Measurements from ENCODE around the gene AMPH.
"Not testable (repeated sequence)": the region's sequence is repeated elsewhere in the genome, so short reads cannot be mapped to it uniquely, and the experiment has no call there.

AMPH gene

DNA sequence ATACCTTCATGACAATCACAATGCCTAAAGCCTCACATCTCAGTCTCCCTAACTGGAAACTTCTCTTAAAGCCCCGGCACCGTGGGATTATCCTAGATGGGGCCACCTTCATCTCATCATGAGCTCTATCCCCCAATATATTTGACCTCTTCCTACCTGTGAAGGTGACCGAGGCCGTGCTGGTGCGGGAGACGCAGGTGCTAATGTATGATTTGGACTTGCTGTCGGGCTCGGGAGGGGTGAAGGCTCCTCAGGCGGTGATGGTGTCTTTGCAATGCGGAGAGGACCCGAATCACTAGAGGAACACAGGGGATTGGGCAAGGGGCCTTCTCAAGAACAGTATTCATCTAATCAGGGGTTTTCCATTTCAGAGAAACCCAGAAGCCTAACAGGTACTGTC, 168.4 kb downstream of the AMPH start:
- no peak for DNase-seq (ENCODE audit: low read depth)

DNA sequence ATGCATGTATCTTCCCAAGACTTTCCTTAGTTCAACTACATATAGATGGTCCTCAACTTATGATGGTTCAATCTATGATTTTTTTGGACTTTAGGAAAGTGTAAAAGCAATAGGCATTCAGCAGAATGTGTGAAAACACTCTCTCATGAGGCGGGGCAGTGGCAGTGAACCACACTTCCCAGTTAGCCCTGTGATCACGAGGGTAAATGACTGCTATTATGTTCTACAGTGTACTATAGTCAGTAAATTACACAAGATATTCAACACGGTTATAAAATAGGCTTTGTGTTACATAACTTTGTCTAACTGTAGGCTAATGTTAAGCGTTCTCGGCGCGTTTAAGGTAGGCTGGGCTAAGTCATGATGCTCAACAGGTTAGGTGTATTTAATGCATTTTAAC, 169.3 kb downstream of the AMPH start:
- no peak for DNase-seq (ENCODE audit: low read depth)

DNA sequence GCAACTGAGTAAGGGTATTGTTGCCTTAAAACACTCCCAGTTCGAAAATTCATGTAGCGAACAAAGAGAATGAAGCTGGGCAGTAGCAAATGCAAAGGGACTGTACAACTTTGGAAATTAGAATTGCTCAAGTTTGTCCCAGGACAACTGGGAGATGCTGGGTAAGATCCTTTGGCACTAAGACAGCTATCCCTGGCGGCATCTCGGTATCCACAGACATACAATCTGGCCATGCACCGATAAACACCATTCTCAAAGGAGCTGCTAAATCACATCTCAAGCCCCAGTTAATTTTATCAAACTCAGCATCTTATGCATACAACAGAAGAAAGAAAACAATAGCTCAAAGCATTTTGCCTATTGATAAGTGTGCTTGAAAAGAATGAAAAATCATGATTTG, 177.3 kb downstream of the AMPH start:
- no peak for DNase-seq (ENCODE audit: low read depth)

DNA sequence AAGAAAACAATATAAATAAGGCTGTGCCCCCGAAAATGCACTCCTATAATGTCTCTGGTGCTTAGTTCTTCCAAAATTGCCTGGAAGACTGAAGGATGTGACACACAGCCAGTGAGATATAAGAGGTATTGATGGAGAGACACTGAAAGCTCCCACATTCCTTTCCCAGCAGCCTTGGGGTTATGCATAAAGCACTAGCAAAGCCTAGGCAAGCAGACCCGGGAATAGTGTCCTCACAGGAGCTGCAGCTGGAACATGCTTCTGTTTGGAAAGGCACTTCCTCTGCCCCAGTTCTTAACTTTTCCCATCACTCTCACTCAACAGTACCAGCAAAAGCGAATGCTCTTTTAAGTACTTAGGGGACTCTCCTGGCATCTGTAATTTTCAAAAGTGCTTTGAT, 178.0 kb downstream of the AMPH start:
- DNase-seq (ENCODE audit: low read depth), result no peak

DNA sequence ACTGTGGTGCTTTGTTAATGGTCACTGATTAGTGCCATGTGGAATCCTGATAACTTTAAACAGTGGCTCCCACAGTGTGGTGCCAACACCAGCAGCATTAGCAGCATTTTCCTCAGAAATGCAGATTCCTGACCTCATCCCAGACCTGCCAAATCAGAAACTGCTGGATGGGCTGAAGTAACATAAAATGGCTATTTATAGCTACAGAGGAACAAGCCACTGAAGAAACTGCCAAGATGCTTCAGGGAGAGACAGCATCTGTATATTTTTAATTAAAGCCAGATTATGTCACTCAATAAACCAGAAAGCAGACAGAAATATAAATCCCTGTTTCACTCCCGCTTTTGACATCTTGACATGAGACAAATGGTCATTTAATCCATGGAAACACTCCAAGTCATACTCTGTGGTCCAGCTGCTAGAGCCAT, 178.5 kb downstream of the AMPH start:
- no peak for DNase-seq (ENCODE audit: low read depth)

DNA sequence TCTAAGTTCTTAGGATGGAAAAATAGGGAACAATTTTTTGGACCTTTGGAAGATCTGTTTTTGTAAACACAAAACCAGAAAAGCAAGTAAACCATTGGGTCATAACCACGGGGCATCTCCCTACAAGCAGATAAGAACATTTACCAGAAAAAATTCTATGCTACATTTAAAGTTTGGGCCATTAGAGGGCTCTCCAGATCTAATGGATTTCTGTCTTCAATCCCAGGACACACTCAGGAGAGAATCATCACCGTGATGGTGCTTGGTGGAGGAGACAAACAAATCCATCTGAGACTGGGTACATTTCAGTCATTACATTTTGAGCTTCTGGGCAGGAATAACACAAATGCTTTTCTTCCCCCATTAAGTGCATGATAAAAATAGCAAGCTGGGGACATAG, 179.3 kb downstream of the AMPH start:
- DNase-seq (ENCODE audit: low read depth), result no peak

DNA sequence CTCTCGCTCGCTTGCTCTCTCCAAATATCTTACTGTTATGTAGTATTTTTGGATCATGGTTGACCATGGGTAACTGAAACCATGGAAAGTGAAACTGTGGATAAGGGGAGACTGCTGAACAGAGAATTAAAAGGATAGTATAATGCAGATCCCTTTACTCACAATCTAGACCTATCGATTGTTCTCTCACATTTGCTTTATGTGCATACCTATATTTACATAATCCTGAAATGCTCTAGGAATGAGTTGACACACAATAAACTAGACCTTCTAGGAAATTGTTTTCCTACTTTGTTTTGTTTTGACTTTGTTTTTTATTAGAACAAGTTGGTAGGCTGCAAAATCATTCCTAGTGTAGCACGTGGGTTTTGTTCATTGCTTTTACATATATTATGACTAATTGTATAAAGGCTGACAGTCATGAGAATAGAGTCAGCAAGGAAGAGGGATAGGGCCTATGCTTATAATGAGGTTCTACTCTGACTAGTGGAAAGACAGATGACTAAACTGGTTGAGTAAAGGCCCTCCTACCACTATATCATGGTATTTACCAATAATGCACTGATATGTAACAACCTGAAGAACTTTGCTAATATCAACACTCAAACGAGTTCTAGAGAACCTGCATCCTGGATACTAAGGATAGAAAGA, 182.5 kb downstream of the AMPH start:
- DNase-seq (ENCODE audit: low read depth), result no peak

DNA sequence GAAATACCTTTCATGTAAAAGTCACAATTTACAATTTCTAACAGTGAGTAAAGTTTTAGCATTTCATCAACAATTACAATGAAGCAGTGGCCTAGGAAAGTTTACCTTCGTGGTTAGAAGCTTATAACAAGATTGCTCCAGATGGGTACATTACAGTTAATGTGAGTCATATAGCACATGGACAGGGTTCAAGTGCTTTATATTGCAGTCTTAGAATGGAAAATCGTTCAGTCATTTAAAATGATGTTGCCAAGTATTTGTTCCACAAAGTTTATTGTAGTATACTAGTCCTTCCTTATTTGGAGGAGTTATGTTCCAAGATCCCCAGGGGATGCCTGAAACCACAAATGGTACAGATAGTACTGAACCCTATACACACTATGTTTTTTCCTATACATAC, 183.1 kb downstream of the AMPH start:
- DNase-seq (ENCODE audit: low read depth), result no peak

DNA sequence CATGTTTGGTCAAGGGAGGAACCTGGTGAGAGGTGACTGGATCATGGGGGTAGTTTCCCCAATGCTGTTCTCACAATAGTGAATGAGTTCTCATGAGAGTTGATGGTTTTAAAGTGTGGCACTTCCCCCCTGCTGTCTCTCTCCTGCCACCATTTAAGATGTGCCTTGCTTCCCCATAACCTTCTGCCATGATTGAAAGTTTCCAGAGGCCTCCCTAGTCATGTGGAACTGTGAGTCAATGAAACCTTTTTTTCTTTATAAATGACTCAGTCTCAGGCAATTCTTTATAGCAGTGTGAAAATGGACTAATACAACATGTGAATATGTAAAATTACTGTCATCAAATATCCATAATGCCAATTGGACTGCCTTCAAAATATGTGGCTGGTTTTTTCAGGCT, 192.2 kb downstream of the AMPH start:
- no peak for DNase-seq (ENCODE audit: low read depth)

DNA sequence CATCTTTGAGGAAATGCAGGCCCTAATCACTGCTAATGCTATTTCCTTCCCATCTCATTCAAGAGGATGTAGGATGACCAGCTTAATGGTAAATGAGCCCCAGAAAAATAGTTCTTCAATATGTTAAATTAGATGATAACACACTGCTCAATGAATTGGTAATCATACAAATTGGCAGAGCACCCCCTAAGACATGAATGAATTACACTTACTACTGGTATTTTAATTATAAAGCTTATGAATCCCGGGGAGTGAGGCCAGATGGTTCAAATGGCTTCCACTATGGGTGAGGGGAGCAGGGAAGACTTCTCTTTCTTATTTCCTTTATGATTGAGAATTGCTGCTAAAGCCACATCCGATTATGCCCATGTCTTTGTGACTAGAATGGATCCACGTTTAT, 198.5 kb downstream of the AMPH start:
- DNase-seq (ENCODE audit: low read depth), result no peak

DNA sequence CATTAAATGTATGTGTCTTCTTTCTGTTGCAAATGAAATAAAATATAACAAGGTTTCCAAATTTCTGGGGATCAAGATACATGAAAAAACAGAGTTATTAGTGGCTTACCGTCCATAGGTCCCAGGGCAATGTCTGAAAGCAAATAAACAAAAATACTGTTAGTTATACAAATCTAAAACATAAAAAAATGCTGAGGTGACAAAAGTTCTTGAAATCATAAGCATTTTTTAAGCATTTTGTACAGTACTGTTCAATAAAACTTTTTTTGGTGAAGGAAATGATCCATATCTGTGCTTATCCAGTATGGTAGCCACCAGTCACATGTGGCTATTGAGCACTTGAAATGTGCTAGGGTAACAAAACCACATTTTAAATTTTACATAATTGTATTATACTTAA, 199.1 kb downstream of the AMPH start:
- no peak for DNase-seq (ENCODE audit: low read depth)

DNA sequence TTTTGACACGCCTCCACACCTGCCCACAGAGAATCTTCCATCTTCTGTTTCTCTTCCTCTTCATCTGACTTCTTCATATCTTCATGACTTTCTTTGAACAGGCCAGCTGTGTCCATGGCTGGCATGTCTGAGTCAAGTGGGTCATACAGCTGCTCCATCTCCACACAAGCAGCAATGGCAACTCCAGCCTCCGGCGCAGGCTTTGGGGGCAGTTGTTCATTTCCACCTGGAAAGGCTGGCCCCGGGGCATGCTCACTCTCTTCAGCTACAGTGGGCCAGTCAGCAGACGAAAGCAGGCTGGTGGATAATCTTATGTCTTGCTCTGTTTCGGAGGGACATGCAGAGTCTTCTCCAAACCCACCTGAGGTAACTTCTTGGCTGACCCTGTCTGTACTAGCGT, 202.1 kb downstream of the AMPH start:
- DNase-seq (ENCODE audit: low read depth), result no peak

DNA sequence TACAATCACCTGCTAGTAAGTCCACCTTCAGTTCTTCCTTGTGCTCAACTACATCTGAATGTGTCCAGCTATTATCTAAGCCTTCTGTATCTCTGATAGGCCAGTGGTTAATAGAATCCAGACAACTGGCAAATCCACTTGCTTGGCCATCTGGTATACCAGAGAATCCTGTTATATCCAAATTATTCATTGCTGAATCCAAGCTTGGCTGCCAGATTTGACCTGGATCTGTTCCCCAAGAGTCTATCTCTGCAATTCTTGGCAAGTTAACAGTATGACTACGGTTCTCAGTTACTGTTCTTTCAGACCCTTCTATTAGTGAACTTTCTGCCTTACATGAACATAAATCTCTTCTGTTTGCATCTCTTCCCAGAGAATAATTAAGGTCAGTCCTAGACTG, 203.1 kb downstream of the AMPH start:
- DNase-seq (ENCODE audit: low read depth), result no peak

DNA sequence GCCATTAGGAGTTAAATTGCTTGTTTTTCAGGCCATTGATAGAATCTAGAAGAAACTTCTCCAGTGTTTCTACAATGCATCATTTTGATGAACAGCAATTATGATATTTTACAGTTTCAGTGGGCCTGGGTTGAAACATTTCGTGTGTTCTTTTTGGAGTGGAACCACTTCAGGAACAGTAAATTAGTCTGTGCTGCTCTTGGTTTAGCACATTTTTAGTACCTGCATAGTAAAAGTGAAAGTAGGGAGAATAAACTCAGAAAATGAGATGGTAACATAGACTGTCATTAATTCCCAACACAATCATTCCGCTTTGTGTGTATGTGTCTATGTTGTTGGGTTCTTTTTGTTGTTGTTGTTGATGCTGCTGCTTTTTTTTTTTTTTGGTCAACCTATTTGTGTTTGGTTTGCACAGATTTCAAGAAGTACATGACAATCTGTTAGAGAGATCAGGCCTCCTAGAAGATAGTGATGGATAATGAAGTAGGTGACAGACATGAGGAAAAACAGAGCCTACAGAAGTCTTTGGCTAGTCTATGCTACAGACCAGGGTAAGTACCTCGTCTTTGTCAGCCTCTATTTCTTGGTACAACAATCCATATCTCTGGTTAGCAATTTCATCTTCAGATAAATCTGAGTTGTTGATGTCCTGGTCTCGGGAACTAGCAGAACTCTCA, 203.8 kb downstream of the AMPH start:
- DNase-seq (ENCODE audit: low read depth), result no peak

DNA sequence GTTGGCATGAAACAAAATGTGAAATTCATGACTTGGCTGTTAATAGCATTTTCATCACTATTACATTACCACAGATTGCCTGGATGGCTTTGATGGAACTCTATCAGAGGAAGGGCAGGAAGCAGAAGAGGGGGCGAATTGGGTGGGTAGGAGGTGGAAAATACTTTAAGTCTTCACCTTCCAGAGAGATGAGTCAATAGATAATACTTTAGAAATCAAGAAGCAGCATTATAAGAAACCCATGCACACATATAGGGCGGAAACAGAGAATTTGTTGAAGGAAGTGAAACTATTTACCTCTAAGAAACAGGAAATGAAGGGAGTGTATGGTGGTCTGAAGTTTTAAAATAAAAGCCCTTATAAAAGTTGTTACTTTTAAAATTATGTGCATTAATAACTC, 205.7 kb downstream of the AMPH start:
- DNase-seq (ENCODE audit: low read depth), result no peak

DNA sequence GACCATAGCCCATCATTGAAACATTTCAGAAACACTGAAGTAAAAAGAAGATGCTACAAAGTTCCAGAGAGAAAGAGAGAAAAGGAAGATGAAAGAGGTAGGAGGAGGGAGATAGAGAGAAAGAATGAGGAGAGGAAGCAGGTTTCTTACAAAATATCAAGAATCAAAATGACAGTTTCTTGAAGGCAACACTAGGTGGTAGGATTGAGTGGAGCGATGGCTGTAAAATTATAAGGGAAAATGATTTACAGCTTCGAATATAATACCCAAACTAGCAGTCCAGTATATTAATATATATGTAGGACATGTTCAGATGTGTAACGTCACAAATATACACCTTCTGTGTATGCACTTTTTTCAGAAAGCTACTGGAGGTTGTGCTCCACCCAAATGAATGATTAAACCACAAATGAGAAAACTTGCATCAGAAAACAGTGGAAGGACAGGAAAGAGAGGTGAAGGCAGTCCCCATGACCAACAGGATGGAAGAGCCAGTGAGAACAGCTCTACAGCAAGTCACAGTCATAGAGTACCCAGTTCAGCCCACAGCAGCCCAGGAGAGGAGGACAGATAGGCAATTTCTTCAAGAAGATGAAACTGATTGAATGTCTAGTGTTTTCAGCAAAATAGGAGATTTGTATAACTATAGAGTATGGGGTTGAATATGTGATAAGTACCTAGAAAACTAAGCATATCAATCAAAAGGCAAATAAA, 206.3 kb downstream of the AMPH start:
- DNase-seq (ENCODE audit: low read depth), result no peak

DNA sequence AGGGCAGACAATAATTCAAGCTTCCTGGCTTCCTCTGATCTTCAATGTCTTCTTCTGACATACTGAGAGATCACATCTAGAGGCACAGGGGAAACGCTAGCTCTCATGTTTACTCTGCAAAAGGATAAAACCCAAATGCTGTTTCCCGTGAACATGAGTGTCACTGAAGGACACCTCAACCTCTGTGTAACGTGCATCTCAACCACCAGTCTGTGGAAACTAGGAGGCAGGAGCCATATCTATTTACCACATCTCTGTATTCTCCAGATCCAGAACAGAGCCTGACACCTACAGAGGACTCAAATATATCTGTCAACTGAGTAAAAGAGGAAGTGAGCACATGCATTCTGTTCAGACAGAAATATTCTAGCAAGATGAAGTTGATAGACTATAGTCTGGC, 217.4 kb downstream of the AMPH start:
- DNase-seq (ENCODE audit: low read depth), result no peak

DNA sequence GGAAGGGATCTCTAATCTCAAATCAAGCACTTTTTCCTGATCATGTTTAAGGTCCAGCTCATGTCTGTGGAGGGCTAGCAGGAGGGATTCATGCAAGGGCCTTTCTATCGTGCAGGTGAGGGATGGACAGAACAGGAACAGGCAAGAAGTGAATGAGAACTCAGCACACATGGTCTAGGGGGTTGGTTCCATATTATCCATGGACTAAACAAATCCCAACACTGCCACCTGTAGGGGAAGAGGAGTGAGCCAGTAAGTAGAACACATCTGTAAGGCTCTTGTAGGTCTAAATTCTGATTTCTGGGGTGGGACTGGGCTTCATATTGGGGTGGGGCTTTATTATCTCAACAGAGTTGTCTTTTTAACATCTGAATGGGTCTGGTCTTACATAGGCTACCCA, 219.8 kb downstream of the AMPH start:
- no peak for DNase-seq (ENCODE audit: low read depth)

DNA sequence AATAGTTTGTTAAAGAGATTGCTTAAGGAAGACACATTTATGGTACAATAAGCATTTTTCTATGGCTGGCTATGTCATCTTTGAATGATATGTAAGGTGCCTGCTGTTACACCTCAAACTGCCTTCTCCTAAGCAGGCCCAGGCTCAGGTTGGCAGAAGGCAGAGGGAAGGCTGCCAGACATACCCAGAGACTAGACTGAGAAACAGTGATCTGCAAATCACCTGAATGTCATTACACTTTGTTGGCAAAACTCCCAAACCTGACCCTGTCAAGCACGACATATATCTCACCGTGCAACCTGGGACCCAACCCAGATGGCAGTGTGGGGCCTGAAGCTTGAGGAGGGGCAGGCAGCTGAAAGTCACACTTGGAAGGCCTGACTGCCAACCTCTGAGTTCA, 221.1 kb downstream of the AMPH start:
- DNase-seq (ENCODE audit: low read depth), result no peak

DNA sequence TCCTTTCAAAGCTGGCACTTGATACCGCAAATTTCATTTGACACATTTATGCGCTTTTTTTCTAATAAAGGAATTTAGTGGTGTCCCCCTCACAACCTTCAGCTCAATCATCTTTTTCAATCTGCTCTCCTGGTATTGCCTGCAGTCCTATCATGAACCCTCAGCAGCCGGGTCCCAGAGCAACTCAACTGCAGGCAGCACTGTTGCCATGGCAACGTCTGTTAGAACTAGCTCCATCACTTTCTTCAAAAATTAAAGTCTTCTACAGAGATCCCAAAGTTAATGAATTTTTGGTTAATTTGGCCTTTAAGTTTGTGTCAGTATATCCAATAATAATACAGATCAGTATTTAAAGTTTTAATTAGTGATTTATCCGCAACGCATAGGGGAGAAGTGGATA, 221.6 kb downstream of the AMPH start:
- DNase-seq (ENCODE audit: low read depth), result no peak

DNA sequence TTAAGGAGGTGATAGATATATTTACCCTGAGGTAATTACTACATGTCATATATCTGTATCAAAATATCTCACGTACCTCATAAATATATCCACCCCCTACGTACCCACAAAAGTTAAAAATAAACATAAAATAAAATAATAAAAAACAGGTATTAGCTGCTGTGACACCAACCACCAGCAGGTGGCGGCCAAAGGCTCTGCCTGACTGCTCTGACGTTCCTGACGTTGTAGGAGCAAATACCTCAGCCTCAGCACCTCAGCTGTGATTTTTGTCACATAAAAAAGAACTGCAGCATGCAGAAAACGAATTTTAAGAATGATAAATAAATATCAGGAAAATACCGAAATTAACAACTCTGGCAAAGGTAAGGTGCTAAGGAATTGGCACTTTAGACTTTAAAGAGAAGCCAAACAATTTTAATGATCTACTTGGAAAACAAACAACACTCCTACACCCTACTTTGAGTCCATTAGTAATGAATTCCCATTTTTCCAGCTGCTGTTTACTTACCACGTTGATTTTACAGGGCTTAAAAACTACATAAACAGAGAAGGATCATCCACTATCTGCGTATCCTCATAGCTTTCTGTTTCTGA, 232.3 kb downstream of the AMPH start:
- DNase-seq (ENCODE audit: low read depth), result peak; percentile 20

DNA sequence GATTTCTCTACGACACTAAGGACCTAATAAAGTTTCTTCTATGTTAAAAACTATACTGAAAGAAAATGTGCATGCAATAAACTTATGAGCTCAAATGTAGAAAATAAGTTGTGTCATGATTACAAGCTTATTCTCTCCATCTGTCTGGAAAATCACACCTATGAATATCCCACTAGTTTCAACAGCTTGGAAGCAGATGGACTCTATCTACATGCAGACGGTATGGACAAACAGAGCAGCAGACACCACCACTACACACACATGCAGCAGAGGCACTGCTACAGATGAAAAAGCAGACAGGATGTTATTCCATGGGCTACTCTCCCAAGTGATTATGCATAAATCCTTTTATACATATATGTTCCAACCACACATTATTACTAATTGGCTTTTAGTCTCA, 234.3 kb downstream of the AMPH start:
- no peak for DNase-seq (ENCODE audit: low read depth)

DNA sequence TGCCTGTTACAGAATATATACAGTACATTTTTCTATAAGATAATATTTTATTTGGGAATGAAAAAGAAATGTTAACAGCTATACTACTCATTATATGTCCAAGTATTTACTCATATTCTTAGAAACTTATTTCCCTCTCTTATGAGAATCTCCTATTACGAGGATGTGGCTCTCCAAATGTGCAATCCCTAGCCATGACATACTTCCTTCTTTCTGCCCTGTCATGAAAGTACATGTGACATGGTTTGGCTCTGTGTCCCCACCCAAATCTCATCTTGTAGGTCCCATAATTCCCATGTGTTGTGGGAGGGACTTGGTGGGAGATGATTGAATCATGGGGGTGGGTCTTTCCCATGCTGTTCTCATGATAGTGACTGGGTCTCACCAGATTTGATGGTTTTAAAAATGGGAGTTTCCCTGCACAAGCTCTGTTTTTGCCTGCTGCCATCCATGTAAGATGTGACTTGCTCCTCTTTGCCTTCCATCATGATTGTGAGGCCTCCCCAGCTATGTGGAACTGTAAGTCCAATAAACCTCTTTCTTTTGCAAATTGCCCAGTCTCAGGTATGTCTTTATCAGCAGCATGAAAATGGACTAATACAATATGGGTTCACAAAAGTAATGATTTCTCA, 235.1 kb downstream of the AMPH start:
- not testable (repeated sequence) for DNase-seq (ENCODE audit: low read depth)
